HG03175 (cell line): ENCODE measurements around the gene DOCK1.

ENCODE experiments used
- ATAC-seq: cut with Tn5 transposase; IDR thresholded peaks from one replicate; pipeline ENCODE4 v1.9.1; 2021; ENCODE audit warnings: mild to moderate bottlenecking, moderate library complexity; ENCODE audit not compliant: unreplicated experiment

The DOCK1 gene

GRCh38 chr10:127071126-127071525, 165.9 kb downstream of the DOCK1 start:
- ATAC-seq, result no peak

DNA sequence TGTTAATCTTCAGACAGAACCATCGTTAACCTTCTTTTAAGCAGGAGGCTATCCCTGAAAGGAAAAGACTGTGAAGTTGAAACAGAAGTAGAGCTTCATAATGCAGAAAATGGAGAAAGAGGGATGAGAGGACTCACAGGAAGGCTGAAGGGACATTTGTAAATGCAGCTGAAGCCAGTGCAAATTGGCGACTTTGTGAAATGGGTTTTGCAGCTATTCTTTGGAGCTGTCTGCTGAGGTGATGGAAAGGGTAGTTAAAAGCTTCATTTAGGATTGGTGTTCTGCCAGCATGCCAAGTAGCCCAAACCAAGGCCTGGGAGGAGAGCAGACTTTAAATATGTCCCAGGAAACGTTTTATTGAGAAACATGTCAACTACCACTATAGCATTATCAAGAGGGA, 168.4 kb downstream of the DOCK1 start:
- ATAC-seq, result no peak

DNA sequence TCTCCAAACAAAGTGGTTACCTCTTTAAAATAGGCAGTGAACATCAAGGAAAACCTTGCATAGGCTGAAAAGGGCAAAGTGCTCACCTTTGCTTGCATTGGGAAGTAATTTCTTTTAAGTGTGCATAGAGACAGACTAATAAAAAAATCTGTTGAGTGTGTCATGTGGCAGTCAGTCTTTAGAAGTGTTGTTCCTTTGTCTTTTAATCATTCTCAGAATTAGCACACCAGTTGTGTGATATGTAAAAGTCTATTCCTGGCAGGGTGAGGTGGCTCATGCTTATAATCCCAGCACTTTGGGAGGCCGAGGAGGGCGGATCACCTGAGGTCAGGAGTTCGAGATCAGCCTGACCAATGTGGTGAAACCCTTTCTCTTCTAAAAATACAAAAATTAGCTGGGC, 174.2 kb downstream of the DOCK1 start:
- no peak for ATAC-seq

- ATAC-seq, result no peak
These were observed 175.1 kb downstream of the DOCK1 start for GRCh38 chr10:127080317-127080716.

DNA sequence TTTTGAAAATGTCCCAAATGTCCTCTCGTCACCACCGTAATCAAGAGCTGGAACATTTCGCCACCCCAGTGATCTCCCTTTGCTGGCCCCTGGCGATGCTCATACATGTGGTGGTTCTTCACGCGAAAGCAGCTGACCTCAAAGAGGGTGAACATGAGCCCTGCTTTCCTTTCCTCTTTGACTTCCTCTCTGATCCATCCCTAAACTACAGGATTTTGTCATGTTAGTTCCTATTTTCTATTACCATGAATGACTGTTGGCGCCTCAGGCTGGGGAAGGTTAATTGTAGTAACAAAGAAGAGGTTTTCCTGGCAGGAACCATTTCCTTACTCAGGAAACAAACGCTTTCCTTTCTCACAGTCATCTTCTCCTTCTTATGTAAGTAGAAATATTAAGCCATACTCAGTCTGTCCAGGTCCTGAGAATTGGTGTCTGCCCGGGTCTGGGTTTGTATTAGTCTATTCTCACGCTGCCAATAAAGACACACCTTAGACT, 176.7 kb downstream of the DOCK1 start:
- no peak for ATAC-seq

GRCh38 chr10:127082651-127083050, 177.4 kb downstream of the DOCK1 start:
- no peak for ATAC-seq

DNA sequence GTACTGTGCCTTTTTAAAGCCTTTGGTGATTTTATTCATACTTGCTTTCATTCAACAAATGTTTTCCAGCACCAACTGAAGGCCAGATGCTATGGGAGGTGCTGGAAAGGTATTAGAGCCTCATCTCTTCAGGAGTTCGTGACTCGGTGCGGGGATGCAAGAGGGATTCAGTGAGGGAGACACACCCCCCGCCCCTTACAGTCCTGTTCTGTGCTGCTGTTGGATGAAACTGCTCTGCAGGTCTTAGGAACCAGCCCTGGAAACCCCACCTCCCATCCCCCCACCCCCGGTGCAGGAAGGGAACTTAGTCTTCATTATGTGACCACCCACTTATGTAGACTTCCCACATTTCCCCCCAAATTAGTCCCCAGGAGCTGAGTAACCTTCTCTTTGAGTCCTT, 180.7 kb downstream of the DOCK1 start:
- no peak for ATAC-seq

DNA sequence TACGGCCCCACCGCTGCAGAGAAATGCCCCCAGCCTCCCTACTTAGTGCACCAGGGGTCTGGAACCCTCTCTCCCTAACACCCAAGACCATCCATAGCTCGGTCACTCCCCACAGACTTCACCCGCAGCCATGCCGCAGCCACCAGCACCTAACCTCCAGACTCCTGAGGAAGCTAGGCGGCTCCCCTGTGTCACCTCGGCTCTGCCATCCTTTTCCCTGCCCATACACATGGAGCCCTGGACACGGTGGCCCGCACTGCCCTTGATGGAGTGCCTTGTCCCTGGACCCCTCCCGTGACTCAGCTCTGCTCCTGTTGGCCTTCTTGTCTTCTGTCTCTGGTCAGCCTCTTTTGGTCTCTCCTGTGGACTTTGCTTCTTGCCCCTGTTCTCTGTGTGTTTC, 183.7 kb downstream of the DOCK1 start:
- no peak for ATAC-seq

DNA sequence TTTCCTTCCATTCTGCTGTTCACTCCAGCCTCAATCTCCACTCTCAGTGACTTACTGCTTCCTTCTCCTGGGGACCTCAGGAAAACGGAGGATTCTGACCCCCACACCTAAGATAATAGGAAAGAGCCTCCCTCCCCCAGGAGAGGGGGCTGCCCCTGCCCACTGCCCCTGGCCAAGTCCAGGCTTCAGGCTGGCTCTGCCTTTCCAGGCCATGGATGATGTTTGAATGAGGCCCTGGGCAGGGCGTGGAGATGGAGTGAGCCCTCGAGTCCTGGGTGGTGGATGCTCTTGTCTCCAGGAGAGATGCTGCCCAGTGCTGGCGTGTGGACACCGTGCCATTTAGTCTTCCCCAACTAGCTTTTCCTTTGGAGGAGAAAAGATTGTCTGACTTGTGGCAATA, 184.2 kb downstream of the DOCK1 start:
- no peak for ATAC-seq

DNA sequence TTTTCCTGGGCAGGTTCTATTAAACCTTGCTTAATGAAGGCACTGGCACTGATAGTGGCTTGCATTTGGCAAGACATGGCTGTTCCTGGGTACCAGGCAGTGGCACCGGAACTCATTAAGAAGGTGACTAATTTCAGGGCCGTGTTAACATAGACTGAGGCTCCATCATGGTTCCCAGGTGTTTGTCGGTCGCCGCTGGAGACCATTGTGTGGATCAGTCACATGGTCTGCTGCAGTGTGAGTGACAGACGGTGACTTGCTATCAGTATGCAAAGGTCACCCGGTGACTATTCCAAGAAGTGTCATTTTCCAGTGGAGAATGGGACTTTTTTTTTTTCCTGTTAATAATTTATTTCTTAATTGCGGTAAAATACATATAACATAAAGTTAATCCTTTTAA, 184.9 kb downstream of the DOCK1 start:
- ATAC-seq, result no peak

GRCh38 chr10:127091354-127091753, 186.1 kb downstream of the DOCK1 start:
- no peak for ATAC-seq

GRCh38 chr10:127092916-127093315, 187.7 kb downstream of the DOCK1 start:
- ATAC-seq, result no peak

GRCh38 chr10:127094984-127095383, 189.8 kb downstream of the DOCK1 start:
- ATAC-seq, result no peak

- no peak for ATAC-seq
These were observed 195.9 kb downstream of the DOCK1 start for GRCh38 chr10:127100983-127101615.

DNA sequence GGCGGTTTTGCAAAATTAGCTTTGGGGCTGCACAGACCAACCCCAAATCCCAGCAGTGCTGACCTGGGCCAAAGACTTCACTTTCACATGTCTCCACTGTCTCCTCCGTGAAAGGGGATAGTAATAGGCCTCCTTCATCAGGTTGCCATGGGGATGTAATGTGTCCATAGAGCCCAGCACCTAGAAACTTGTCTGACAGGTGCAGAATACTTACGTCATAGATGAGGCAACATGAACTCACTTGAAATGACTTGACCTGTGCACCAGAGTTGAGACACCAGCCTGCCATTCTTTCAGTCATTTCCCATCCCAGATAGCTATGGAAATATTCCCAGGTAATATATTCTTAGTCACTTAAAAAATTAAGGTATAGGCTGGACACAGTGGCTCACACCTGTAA, 196.9 kb downstream of the DOCK1 start:
- ATAC-seq, result no peak

- no peak for ATAC-seq
These were observed 209.9 kb downstream of the DOCK1 start for GRCh38 chr10:127115100-127115499.

- no peak for ATAC-seq
These were observed 211.9 kb downstream of the DOCK1 start for GRCh38 chr10:127117125-127117524.

DNA sequence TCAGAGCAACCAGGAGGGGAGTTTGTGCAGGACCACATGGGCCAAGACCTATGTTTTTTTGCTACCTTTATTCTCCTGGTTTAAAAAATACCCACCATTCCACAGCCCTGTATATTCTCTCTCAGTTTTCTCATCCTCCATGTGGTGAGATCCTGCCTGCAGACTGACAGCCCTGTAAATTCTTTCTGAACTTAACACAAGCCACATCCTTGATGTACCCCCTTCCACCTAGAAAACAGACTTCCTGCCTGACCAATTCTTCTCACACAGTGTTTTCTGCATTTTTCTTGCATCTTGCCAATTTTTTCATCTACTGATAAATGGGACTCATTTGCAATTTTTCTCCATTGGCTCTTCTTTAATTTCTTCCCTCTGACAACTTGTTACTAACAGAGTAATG, 212.8 kb downstream of the DOCK1 start:
- ATAC-seq, result no peak

GRCh38 chr10:127119936-127120335, 214.7 kb downstream of the DOCK1 start:
- no peak for ATAC-seq

DNA sequence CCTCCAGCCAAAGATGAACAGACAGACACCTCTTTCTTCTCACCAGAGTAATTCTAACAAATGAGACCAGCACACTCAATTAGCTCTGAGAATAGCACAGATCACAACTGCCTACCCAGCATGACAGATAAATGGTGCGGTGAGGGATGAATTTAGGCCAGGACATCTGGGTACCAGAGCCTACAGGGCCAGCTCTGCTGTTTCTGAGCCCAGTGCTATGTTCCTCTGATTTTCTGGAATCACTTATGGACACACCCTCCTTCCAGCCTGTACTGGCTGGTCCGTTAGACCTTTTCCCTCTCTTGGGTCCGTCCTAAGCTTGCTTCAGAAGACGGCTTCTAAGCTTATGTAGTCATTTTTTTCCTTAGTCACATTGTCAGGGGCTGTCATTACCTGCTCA, 217.6 kb downstream of the DOCK1 start:
- ATAC-seq, result no peak

DNA sequence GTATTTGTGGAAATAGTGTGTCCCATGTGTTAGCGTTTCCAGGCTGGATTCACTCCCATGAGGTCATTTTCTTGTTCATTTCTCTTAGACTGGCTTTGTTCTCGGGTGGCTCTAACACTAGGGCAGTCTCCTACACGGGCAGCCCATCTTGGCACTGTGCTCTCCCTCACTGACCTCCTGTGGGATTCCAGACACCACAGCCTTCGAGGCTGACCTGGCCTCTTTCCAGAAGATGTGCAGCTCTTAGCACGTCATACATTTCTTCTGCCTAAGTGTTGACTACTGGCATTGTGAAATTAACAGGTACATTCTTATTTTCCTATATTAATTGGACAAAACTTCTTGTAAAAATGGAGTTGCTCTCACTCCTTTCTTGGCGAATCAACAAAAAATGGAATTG, 218.4 kb downstream of the DOCK1 start:
- ATAC-seq, result no peak

GRCh38 chr10:127125331-127125730, 220.1 kb downstream of the DOCK1 start:
- ATAC-seq, result no peak

- no peak for ATAC-seq
These were observed 222.6 kb downstream of the DOCK1 start for GRCh38 chr10:127127822-127128221.
